Naive B cell (primary cell): Measurements from ENCODE around the gene TTC7B. TPM values are rescaled to one million over a fixed set of nuclear protein-coding genes. Genes with fewer than 3 reads are reported as not detected.

ENCODE experiments used
- ATAC-seq, 2 donors: fragments of 150-1000 bp; cut with Tn5 transposase; 2 replicates each; pipeline ENCODE4 v1.10.0; 2021; ENCODE audit warnings: low read depth in 2 of 2, mild to moderate bottlenecking in 2 of 2, moderate library complexity in 2 of 2
- DNase-seq: peaks from one replicate; pipeline ENCODE4 v3.0.0; 2022
- H3K27ac Mint-ChIP-seq, 6 donors: one replicate each; pipeline ENCODE4 v1.8.0; 2020 to 2022; ENCODE audit warnings: mild to moderate bottlenecking in 6 of 6, mixed read lengths in 6 of 6, moderate library complexity in 5 of 6, inconsistent platforms in 2 of 6
- H3K27me3 Mint-ChIP-seq, 3 donors: one replicate each; pipeline ENCODE4 v1.8.0; 2021 to 2022; ENCODE audit warnings: mixed read lengths in 3 of 3, mild to moderate bottlenecking in 1 of 3
- H3K36me3 Mint-ChIP-seq, 2 donors: one replicate each; pipeline ENCODE4 v1.8.0; 2020 to 2022; ENCODE audit warnings: mixed read lengths in 2 of 2, inconsistent platforms in 1 of 2, mild to moderate bottlenecking in 1 of 2
- H3K4me1 Mint-ChIP-seq, 3 donors: one replicate each; pipeline ENCODE4 v1.8.0; 2020 to 2022; ENCODE audit warnings: mixed read lengths in 3 of 3, inconsistent platforms in 1 of 3, mild to moderate bottlenecking in 1 of 3, moderate library complexity in 1 of 3
- H3K4me3 Mint-ChIP-seq, 8 donors: one replicate each; pipeline ENCODE4 v1.8.0; 2020 to 2022; ENCODE audit warnings: mild to moderate bottlenecking in 8 of 8, mixed read lengths in 8 of 8, moderate library complexity in 8 of 8, inconsistent platforms in 2 of 8
- H3K9me3 Mint-ChIP-seq, 7 donors: one replicate each; pipeline ENCODE4 v1.8.0; 2020 to 2022; ENCODE audit warnings: mixed read lengths in 7 of 7, mild to moderate bottlenecking in 5 of 7, inconsistent platforms in 2 of 7, moderate library complexity in 1 of 7
- polyA plus RNA-seq, 6 donors: library from polyadenylated mRNA; unstranded; fragments of 300-500 nt; fragmentation: Illumina TruSeq; gene quantifications; one replicate each; pipeline ENCODE4 v1.2.3, GENCODE V29; 2021; ENCODE audit warnings: low read depth in 6 of 6

TTC7B gene
- polyA plus RNA-seq, 6 donors from 2014 or later: 0.39 to 1.2 TPM; not detected in 4

DNA sequence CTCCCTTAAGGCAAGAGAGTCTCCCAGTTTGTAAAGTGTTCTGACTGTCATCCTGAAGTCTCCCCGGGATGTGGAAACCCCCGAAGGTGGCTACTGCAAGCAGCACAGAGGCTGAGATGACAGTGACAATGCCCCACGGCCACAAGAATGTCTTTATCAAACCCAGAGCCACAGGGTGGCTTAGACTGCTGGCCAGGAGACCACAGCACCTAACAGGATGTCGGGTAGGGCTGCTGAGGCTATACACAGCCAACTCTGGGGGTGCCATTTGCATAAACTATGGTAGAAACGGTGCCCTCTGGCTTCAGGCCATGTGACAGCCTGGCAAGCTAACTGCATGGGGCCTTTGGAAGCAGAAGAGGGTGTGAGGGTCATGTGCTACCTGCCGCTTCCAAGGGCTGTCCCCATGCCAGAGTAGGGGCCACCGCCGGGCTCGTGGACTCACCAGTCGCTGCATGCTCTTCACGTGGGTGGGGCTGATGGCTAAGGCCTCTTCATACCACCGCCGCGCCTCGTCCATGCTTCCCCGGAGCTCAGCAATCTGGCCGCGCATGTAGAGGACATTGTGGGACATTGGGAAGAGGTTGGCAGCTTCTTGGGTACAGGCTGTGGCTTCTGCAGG lies 238.5 kb downstream of the TTC7B start:
- no peaks in the 10 kb centered on the region for H3K4me1 Mint-ChIP-seq
- ATAC-seq (no peak), DNase-seq (no peak)
- no peaks in the 10 kb centered on the region for H3K27me3 Mint-ChIP-seq
- no peaks in the 10 kb centered on the region for H3K36me3 Mint-ChIP-seq
- H3K27ac Mint-ChIP-seq: no peak overlapping the region
- no peak overlapping the region for H3K4me3 Mint-ChIP-seq
- H3K9me3 Mint-ChIP-seq: no peaks in the 10 kb centered on the region

DNA sequence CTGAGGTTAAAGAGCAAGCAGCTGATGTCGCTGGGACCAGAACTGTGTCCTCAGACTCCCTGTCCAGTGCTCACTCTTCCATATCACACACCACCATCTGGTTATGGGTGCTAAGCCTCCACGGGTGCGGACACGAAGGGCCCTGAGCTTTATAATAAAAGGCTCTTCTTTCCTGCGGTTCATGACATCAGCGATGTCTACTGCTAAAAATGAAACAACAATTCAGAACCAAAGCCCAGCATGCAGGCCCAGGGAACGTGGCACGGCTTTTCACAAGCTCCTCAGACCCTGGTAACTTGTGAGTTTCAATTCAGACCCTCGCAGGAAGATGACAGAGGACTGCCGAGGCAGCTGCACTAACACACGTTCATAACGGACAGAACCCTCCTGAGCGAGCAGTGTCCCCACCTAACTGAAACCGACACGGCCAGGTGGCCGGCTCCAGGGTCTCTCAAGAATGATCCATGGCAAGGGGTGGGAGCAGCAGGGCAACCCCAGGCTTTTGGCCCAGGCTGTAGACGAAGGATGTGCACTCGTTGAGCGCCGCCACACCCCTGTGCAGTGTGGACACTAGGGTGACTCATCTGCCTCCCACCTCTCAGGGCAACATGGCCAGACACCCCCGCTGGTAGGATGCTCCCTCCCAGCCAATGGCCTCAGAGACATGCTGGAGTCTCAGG lies 239.1 kb downstream of the TTC7B start:
- no peaks in the 10 kb centered on the region for H3K36me3 Mint-ChIP-seq
- no peak for ATAC-seq

GRCh38 chr14:90576581-90576980 lies 239.6 kb downstream of the TTC7B start:
- no peak overlapping the region for H3K4me3 Mint-ChIP-seq
- no peak for DNase-seq
- no peaks in the 10 kb centered on the region for H3K27me3 Mint-ChIP-seq
- no peaks in the 10 kb centered on the region for H3K4me1 Mint-ChIP-seq
- no peaks in the 10 kb centered on the region for H3K36me3 Mint-ChIP-seq
- H3K27ac Mint-ChIP-seq: peak overlapping the region in 1 of 6 donors; percentile 38
- H3K9me3 Mint-ChIP-seq: no peaks in the 10 kb centered on the region
- ATAC-seq: no peak

More for the DNA sequence above, 239.1 kb downstream of the TTC7B start:
- H3K4me3 Mint-ChIP-seq: no peak overlapping the region
- no peak for DNase-seq
- H3K9me3 Mint-ChIP-seq: no peaks in the 10 kb centered on the region
- no peak overlapping the region for H3K27ac Mint-ChIP-seq
- no peaks in the 10 kb centered on the region for H3K4me1 Mint-ChIP-seq
- H3K27me3 Mint-ChIP-seq: no peaks in the 10 kb centered on the region

GRCh38 chr14:90575781-90576180 lies 240.4 kb downstream of the TTC7B start:
- DNase-seq: no peak
- Mint-ChIP-seq H3K4me3 (no peak overlapping the region), H3K27ac (peak overlapping the region in 1 of 6 donors; percentile 26), H3K36me3 (no peaks in the 10 kb centered on the region), H3K9me3 (no peaks in the 10 kb centered on the region), H3K27me3 (no peaks in the 10 kb centered on the region), H3K4me1 (no peaks in the 10 kb centered on the region)
- ATAC-seq: no peak

GRCh38 chr14:90575336-90575735 lies 240.9 kb downstream of the TTC7B start:
- H3K4me3 Mint-ChIP-seq: no peak overlapping the region
- no peaks in the 10 kb centered on the region for H3K9me3 Mint-ChIP-seq
- H3K27me3 Mint-ChIP-seq: no peaks in the 10 kb centered on the region
- no peaks in the 10 kb centered on the region for H3K4me1 Mint-ChIP-seq
- DNase-seq (no peak), ATAC-seq (no peak)
- H3K27ac Mint-ChIP-seq: no peak overlapping the region
- no peaks in the 10 kb centered on the region for H3K36me3 Mint-ChIP-seq

- peak overlapping the region in 1 of 6 donors; percentile 0 for H3K27ac Mint-ChIP-seq
- H3K36me3 Mint-ChIP-seq: no peaks in the 10 kb centered on the region
- ATAC-seq (no peak), DNase-seq (no peak)
- H3K9me3 Mint-ChIP-seq: no peaks in the 10 kb centered on the region
- no peaks in the 10 kb centered on the region for H3K27me3 Mint-ChIP-seq
- H3K4me3 Mint-ChIP-seq: no peak overlapping the region
- no peaks in the 10 kb centered on the region for H3K4me1 Mint-ChIP-seq
These were observed 241.8 kb downstream of the TTC7B start for GRCh38 chr14:90574188-90575131.

DNA sequence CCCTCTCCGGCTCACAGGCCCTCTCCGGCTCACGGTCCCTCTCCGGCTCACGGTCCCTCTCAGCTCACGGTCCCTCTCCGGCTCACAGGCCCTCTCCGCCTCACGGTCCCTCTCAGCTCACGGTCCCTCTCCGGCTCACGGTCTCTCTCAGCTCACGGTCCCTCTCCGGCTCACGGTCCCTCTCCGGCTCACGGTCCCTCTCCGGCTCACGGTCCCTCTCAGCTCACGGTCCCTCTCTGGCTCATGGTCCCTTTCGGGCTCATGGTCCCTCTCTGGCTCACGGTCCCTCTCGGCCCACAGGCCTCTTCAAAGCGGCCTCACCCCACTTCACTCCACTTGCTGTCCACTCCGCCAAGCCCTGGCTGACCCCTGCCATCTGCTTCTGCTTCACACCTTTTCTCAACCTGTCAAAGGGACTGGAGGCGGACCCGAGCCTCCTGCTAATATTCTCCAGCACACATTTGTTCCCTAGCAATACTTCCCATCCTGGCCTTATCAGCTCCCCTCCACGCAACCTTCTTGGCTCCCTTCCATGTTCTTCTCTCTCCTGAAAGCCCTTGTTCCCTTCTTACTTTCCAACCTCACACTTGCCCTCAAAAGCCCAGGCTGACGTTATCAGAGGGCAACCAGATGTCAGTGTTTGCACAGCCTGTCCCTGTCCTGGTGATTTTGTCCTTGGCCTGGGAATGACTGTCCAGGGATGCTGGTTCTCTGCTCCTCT lies 242.7 kb downstream of the TTC7B start:
- no peak overlapping the region for H3K27ac Mint-ChIP-seq
- H3K9me3 Mint-ChIP-seq: no peaks in the 10 kb centered on the region

DNA sequence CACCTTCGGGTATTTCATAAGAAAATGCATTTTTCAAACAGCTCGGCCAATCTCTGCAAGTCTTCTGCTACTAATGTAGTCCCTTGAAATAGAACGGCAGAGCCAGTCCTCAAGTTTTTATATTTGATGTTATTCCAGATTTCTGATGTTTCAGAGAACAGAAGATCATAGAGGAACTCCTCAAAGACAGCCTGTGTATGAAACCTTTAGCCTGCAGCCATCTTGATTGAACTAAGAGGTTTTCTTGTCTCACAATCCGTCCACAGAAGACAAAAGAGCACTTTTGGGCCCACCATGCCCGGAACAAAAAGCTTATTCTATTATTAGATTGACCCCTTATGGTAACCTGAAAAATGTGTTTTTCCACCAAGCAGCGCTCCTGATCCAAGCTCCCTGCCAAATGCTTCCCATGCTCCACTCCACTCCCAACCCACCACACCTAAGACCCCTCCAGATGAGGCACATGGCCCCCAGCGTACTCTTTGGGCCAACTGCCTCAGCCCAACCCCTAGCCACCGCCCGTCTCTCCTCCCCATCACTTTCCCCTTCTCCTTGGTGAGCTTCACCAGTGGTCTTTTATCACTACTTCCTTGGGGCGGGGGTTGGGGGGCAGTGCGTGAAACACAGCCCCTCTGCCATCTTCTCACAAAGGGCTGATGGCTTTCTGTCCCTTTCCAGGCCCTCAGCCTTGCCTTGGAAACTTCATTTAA lies 243.6 kb downstream of the TTC7B start:
- no peak for DNase-seq
- H3K27me3 Mint-ChIP-seq: no peaks in the 10 kb centered on the region
- ATAC-seq: no peak
- no peak overlapping the region for H3K27ac Mint-ChIP-seq
- H3K9me3 Mint-ChIP-seq: no peaks in the 10 kb centered on the region
- H3K4me3 Mint-ChIP-seq: no peak overlapping the region
- H3K4me1 Mint-ChIP-seq: no peaks in the 10 kb centered on the region
- no peaks in the 10 kb centered on the region for H3K36me3 Mint-ChIP-seq

More for the DNA sequence above, 242.7 kb downstream of the TTC7B start:
- H3K4me1 Mint-ChIP-seq: no peaks in the 10 kb centered on the region
- DNase-seq (no peak), ATAC-seq (no peak)
- H3K4me3 Mint-ChIP-seq: no peak overlapping the region
- H3K36me3 Mint-ChIP-seq: no peaks in the 10 kb centered on the region
- H3K27me3 Mint-ChIP-seq: no peaks in the 10 kb centered on the region

- ATAC-seq (no peak), DNase-seq (no peak)
- no peaks in the 10 kb centered on the region for H3K9me3 Mint-ChIP-seq
- H3K4me1 Mint-ChIP-seq: no peaks in the 10 kb centered on the region
- no peaks in the 10 kb centered on the region for H3K36me3 Mint-ChIP-seq
- peak overlapping the region in 1 of 8 donors; percentile 13 for H3K4me3 Mint-ChIP-seq
- peak overlapping the region in 1 of 6 donors; percentile 6 for H3K27ac Mint-ChIP-seq
- no peaks in the 10 kb centered on the region for H3K27me3 Mint-ChIP-seq
These were observed 244.9 kb downstream of the TTC7B start for GRCh38 chr14:90571149-90571947.

DNA sequence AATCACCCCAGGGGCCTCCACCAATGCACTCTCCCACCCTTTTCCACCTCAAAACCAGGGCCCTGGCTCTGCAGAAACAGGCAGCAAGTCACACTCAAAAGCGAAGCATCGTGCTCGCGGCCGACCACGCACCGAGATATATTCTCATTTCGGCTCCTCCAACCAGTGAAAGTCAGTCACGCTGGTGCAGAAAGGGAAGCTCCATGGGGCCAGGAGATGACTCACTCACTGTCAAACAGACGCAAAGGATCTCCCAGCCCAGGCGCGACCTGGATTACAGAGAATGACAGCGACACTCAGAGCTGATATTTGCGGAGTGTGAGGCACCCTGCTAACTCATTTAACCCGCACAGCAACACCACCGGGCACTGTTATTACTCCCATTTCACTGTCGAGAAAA lies 245.8 kb downstream of the TTC7B start:
- ATAC-seq (no peak), DNase-seq (no peak)
- H3K4me3 Mint-ChIP-seq: no peak overlapping the region
- H3K4me1 Mint-ChIP-seq: no peaks in the 10 kb centered on the region
- no peaks in the 10 kb centered on the region for H3K36me3 Mint-ChIP-seq
- H3K27me3 Mint-ChIP-seq: no peaks in the 10 kb centered on the region
- no peaks in the 10 kb centered on the region for H3K9me3 Mint-ChIP-seq
- peak overlapping the region in 2 of 6 donors; percentile 19 to 80 for H3K27ac Mint-ChIP-seq

GRCh38 chr14:90569606-90570387 lies 246.4 kb downstream of the TTC7B start:
- Mint-ChIP-seq H3K27me3 (no peaks in the 10 kb centered on the region), H3K9me3 (no peaks in the 10 kb centered on the region), H3K4me1 (no peaks in the 10 kb centered on the region), H3K36me3 (no peaks in the 10 kb centered on the region), H3K27ac (no peak overlapping the region), H3K4me3 (no peak overlapping the region)
- ATAC-seq (no peak), DNase-seq (no peak)

DNA sequence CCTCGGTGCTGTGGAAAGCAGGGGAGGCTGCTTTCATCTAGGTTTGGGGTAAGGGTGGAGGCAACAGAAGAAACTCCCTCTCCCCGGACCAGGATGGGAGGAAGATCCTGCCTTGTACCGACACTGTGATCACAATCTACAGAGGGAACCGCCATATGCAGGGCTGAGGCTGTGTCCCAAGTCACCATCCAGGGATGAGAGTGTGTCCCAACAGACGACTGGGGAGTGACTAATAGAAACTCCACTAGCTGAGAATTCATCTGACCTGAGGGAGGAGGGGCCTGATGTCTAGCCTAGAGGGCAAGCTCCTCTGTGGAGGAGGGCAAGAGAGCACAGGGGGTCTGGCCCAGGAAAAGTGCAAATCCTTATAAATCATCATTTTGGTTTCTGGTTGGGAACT lies 247.0 kb downstream of the TTC7B start:
- Mint-ChIP-seq H3K4me1 (no peaks in the 10 kb centered on the region), H3K27ac (peak overlapping the region in 1 of 6 donors; percentile 55), H3K36me3 (no peaks in the 10 kb centered on the region), H3K27me3 (no peaks in the 10 kb centered on the region), H3K9me3 (no peaks in the 10 kb centered on the region), H3K4me3 (no peak overlapping the region)
- DNase-seq (no peak), ATAC-seq (no peak)
